ENCODE results near the gene ZNF835.

Gene ZNF835

GRCh38 chr19:56623006-56623405, 48.6 kb downstream of the ZNF835 start:
- TF ChIP-seq CTCF (IDR thresholded peaks at IDR 0.05) = no peak
- Histone ChIP-seq H3K27ac (no peak overlapping the region), H3K4me3 (ENCODE audit: low read depth in 1 of 2, low read length in 1 of 2) (no peak overlapping the region), H3K4me1 (ENCODE audit: control insufficient read depth in 1 of 2, insufficient read depth in 1 of 2, low read depth in 1 of 2, low read length in 1 of 2) (no peaks in the 10 kb centered on the region), H3K9me3 (peaks cover 40% of the 10 kb centered on the region), H3K36me3 (no peaks in the 10 kb centered on the region), H3K27me3 (no peaks in the 10 kb centered on the region)

GRCh38 chr19:56622374-56622773, 49.2 kb downstream of the ZNF835 start:
- H3K4me1 ChIP-seq (ENCODE audit: control insufficient read depth in 1 of 2, insufficient read depth in 1 of 2, low read depth in 1 of 2, low read length in 1 of 2) = no peaks in the 10 kb centered on the region
- H3K4me3 ChIP-seq (ENCODE audit: low read depth in 1 of 2, low read length in 1 of 2) = no peak overlapping the region
- no peaks in the 10 kb centered on the region for H3K27me3 ChIP-seq
- no peaks in the 10 kb centered on the region for H3K36me3 ChIP-seq
- peaks cover 46% of the 10 kb centered on the region for H3K9me3 ChIP-seq
- H3K27ac ChIP-seq = no peak overlapping the region
- no peak for TF ChIP-seq CTCF (IDR thresholded peaks at IDR 0.05)

GRCh38 chr19:56619121-56619520, 52.4 kb downstream of the ZNF835 start:
- H3K36me3 ChIP-seq = no peaks in the 10 kb centered on the region
- no peak overlapping the region for H3K4me3 ChIP-seq (ENCODE audit: low read depth in 1 of 2, low read length in 1 of 2)
- H3K27ac ChIP-seq = no peak overlapping the region
- H3K27me3 ChIP-seq = no peaks in the 10 kb centered on the region
- H3K4me1 ChIP-seq (ENCODE audit: control insufficient read depth in 1 of 2, insufficient read depth in 1 of 2, low read depth in 1 of 2, low read length in 1 of 2) = no peaks in the 10 kb centered on the region
- peaks cover 37% of the 10 kb centered on the region for H3K9me3 ChIP-seq
- TF ChIP-seq CTCF (IDR thresholded peaks at IDR 0.05) = no peak

- no peak overlapping the region for H3K4me3 ChIP-seq (ENCODE audit: low read depth in 1 of 2, low read length in 1 of 2)
- H3K36me3 ChIP-seq = no peaks in the 10 kb centered on the region
- H3K4me1 ChIP-seq (ENCODE audit: control insufficient read depth in 1 of 2, insufficient read depth in 1 of 2, low read depth in 1 of 2, low read length in 1 of 2) = no peaks in the 10 kb centered on the region
- H3K9me3 ChIP-seq = peaks cover 25% of the 10 kb centered on the region
- H3K27me3 ChIP-seq = no peaks in the 10 kb centered on the region
- no peak overlapping the region for H3K27ac ChIP-seq
- TF ChIP-seq CTCF (IDR thresholded peaks at IDR 0.05) = no peak
These were observed 54.0 kb downstream of the ZNF835 start for GRCh38 chr19:56617531-56617930.

- Histone ChIP-seq H3K9me3 (peaks cover 38% of the 10 kb centered on the region), H3K36me3 (no peaks in the 10 kb centered on the region)
- no peak for TF ChIP-seq CTCF (IDR thresholded peaks at IDR 0.05)
These were observed 57.9 kb downstream of the ZNF835 start for GRCh38 chr19:56613639-56614038.

GRCh38 chr19:56612737-56613136, 58.8 kb downstream of the ZNF835 start:
- Histone ChIP-seq H3K4me1 (ENCODE audit: control insufficient read depth in 1 of 2, insufficient read depth in 1 of 2, low read depth in 1 of 2, low read length in 1 of 2) (no peaks in the 10 kb centered on the region), H3K4me3 (ENCODE audit: low read depth in 1 of 2, low read length in 1 of 2) (no peak overlapping the region), H3K27me3 (no peaks in the 10 kb centered on the region), H3K36me3 (no peaks in the 10 kb centered on the region), H3K27ac (no peak overlapping the region), H3K9me3 (peaks cover 30% of the 10 kb centered on the region)
- no peak for TF ChIP-seq CTCF (IDR thresholded peaks at IDR 0.05)

More at GRCh38 chr19:56613639-56614038, 57.9 kb downstream of the ZNF835 start:
- Histone ChIP-seq H3K4me1 (ENCODE audit: control insufficient read depth in 1 of 2, insufficient read depth in 1 of 2, low read depth in 1 of 2, low read length in 1 of 2) (no peaks in the 10 kb centered on the region), H3K27me3 (no peaks in the 10 kb centered on the region), H3K4me3 (ENCODE audit: low read depth in 1 of 2, low read length in 1 of 2) (no peak overlapping the region), H3K27ac (no peak overlapping the region)
